Upper lobe of right lung (tissue), 1 donor: ENCODE results near the gene INPP4B. TPM values are rescaled to one million over a fixed set of nuclear protein-coding genes. Genes with fewer than 3 reads are reported as not detected.

Experiments used
- ATAC-seq: fragments of 200-7000 bp; cut with Tn5 transposase; one replicate; pipeline ENCODE4 v1.9.1; 2020; ENCODE audit warnings: mild to moderate bottlenecking, moderate library complexity
- DNase-seq: peaks from one replicate; pipeline ENCODE4 v3.0.0-alpha.2; 2020
- H3K27ac ChIP-seq: fragments of 200-600 bp; one replicate; pipeline ENCODE4 v1.8.0; 2022
- H3K27me3 ChIP-seq: fragments of 200-600 bp; one replicate; pipeline ENCODE4 v1.8.0; 2022; ENCODE audit warnings: mild to moderate bottlenecking
- H3K36me3 ChIP-seq: fragments of 200-600 bp; one replicate; pipeline ENCODE4 v1.8.0; 2022
- H3K4me1 ChIP-seq: fragments of 200-600 bp; one replicate; pipeline ENCODE4 v1.8.0; 2022
- H3K4me3 ChIP-seq: fragments of 200-600 bp; one replicate; pipeline ENCODE4 v1.8.0; 2022; ENCODE audit warnings: mild to moderate bottlenecking
- H3K9me3 ChIP-seq: fragments of 200-600 bp; one replicate; pipeline ENCODE4 v1.8.0; 2022
- CTCF ChIP-seq: fragments of 200-600 bp; IDR thresholded peaks from one replicate; pipeline ENCODE4 v1.8.0; 2022; ENCODE audit warnings: antibody characterized with exemption
- intact Hi-C: fragments of 100-400 bp; cut with DNase I; formaldehyde crosslinking; loops from one replicate; pipeline ENCODE4 v1.11.0; 2022
- total RNA-seq: library from RNA; stranded (reverse); fragmentation: NEBNext Ultra II Directional; extraction: Animal tissue kit (Norgen Biotek cat#: 25700); gene quantifications from one replicate; pipeline ENCODE4 v1.2.1, GENCODE V29; 2021
- donor health status: DM: no; HTN: yes; CAD: no; lungs with severe emphysema.

INPP4B gene
- total RNA-seq, 1 donor from 2014 or later: 20.7 TPM

GRCh38 chr4:142339053-142339452 lies 507.0 kb downstream of the INPP4B start:
- no peak overlapping the region for H3K27ac ChIP-seq

GRCh38 chr4:142336251-142336934 lies 509.7 kb downstream of the INPP4B start:
- TF ChIP-seq CTCF: no peak
- H3K27ac ChIP-seq: no peak overlapping the region
- H3K4me3 ChIP-seq: no peak overlapping the region
- H3K4me1 ChIP-seq: no peaks in the 10 kb centered on the region
- intact Hi-C loops: no loop called here
- no peaks in the 10 kb centered on the region for H3K36me3 ChIP-seq
- ATAC-seq (no peak), DNase-seq (no peak)
- no peaks in the 10 kb centered on the region for H3K27me3 ChIP-seq
- H3K9me3 ChIP-seq: no peaks in the 10 kb centered on the region

More at GRCh38 chr4:142339053-142339452, 507.0 kb downstream of the INPP4B start:
- Histone ChIP-seq H3K36me3 (no peaks in the 10 kb centered on the region), H3K9me3 (no peaks in the 10 kb centered on the region), H3K4me1 (no peaks in the 10 kb centered on the region), H3K4me3 (no peak overlapping the region), H3K27me3 (no peaks in the 10 kb centered on the region)
- ATAC-seq (no peak), DNase-seq (no peak)
- intact Hi-C loops: no loop called here
- TF ChIP-seq CTCF: no peak

- TF ChIP-seq CTCF: no peak
- intact Hi-C loops: no loop called here
- Histone ChIP-seq H3K27ac (no peak overlapping the region), H3K4me3 (no peak overlapping the region), H3K9me3 (no peaks in the 10 kb centered on the region), H3K27me3 (no peaks in the 10 kb centered on the region), H3K4me1 (peaks cover 5% of the 10 kb centered on the region), H3K36me3 (no peaks in the 10 kb centered on the region)
- no peak for DNase-seq
- ATAC-seq: no peak
Measured at GRCh38 chr4:142334931-142335330, 511.2 kb downstream of the INPP4B start.

- DNase-seq (no peak), ATAC-seq (no peak)
- peaks cover 6% of the 10 kb centered on the region for H3K4me1 ChIP-seq
- H3K36me3 ChIP-seq: no peaks in the 10 kb centered on the region
- intact Hi-C loops: no loop called here
- H3K27me3 ChIP-seq: no peaks in the 10 kb centered on the region
- H3K27ac ChIP-seq: peak overlapping the region; percentile 25
- no peaks in the 10 kb centered on the region for H3K9me3 ChIP-seq
- H3K4me3 ChIP-seq: no peak overlapping the region
- TF ChIP-seq CTCF: no peak
Measured at GRCh38 chr4:142331646-142332045, 514.5 kb downstream of the INPP4B start.

GRCh38 chr4:142331132-142331531 lies 515.0 kb downstream of the INPP4B start:
- H3K36me3 ChIP-seq: no peaks in the 10 kb centered on the region
- no peak for TF ChIP-seq CTCF
- H3K4me1 ChIP-seq: peaks cover 6% of the 10 kb centered on the region
- ATAC-seq (peak; percentile 15), DNase-seq (no peak)
- no peaks in the 10 kb centered on the region for H3K9me3 ChIP-seq
- no peak overlapping the region for H3K4me3 ChIP-seq
- H3K27me3 ChIP-seq: no peaks in the 10 kb centered on the region
- intact Hi-C loops: no loop called here
- peak overlapping the region; percentile 25 for H3K27ac ChIP-seq

GRCh38 chr4:142330311-142330710 lies 515.8 kb downstream of the INPP4B start:
- peak overlapping the region; percentile 38 for H3K27ac ChIP-seq

More at GRCh38 chr4:142330311-142330710, 515.8 kb downstream of the INPP4B start:
- H3K9me3 ChIP-seq: no peaks in the 10 kb centered on the region
- H3K4me3 ChIP-seq: no peak overlapping the region
- no peak for TF ChIP-seq CTCF
- no peak for ATAC-seq
- no peaks in the 10 kb centered on the region for H3K27me3 ChIP-seq
- no peak for DNase-seq
- H3K4me1 ChIP-seq: peaks cover 6% of the 10 kb centered on the region
- H3K36me3 ChIP-seq: no peaks in the 10 kb centered on the region
- intact Hi-C loops: no loop called here
